Hepatocyte (in vitro differentiated cells): ENCODE measurements around the gene NOTCH1. TPM values are rescaled to one million over a fixed set of nuclear protein-coding genes. Genes with fewer than 3 reads are reported as not detected.

Experiments
- DNase-seq: peaks from one replicate; pipeline ENCODE4 v3.0.0-alpha.2; 2016; ENCODE audit warnings: low spot score
- H2AFZ ChIP-seq: fragments of 200-600 bp; sonication (generic); 2 replicates; pipeline ENCODE4 v1.6.0; 2016; ENCODE audit warnings: antibody characterized with exemption, mild to moderate bottlenecking
- H3K27ac ChIP-seq: fragments of 200-600 bp; sonication (generic); 2 replicates; pipeline ENCODE4 v1.5.1; 2016; ENCODE audit warnings: mild to moderate bottlenecking
- H3K27me3 ChIP-seq: fragments of 200-600 bp; sonication (generic); 2 replicates; pipeline ENCODE4 v1.6.1; 2016
- H3K36me3 ChIP-seq: fragments of 200-600 bp; sonication (generic); replicated peaks from 2 replicates; pipeline ENCODE4 v1.5.1; 2016; ENCODE audit warnings: low read depth; ENCODE audit not compliant: insufficient read depth
- H3K4me1 ChIP-seq: fragments of 200-600 bp; sonication (generic); 2 replicates; pipeline ENCODE4 v1.5.1; 2016; ENCODE audit warnings: mild to moderate bottlenecking, moderate library complexity; ENCODE audit not compliant: insufficient read depth
- H3K4me2 ChIP-seq: fragments of 200-600 bp; sonication (generic); 2 replicates; pipeline ENCODE4 v1.6.0; 2016
- H3K4me3 ChIP-seq: fragments of 200-600 bp; sonication (generic); 2 replicates; pipeline ENCODE4 v1.5.1; 2016; ENCODE audit warnings: mild to moderate bottlenecking
- H3K79me2 ChIP-seq: fragments of 200-600 bp; sonication (generic); 2 replicates; pipeline ENCODE4 v1.6.0; 2017; ENCODE audit warnings: mild to moderate bottlenecking
- H3K9me2 ChIP-seq: fragments of 200-600 bp; sonication (generic); replicated peaks from 2 replicates; pipeline ENCODE4 v1.6.0; 2017; ENCODE audit warnings: mild to moderate bottlenecking; ENCODE audit not compliant: insufficient read depth
- H3K9me3 ChIP-seq: fragments of 200-600 bp; sonication (generic); 2 replicates; pipeline ENCODE4 v1.5.1; 2016; ENCODE audit warnings: low read depth, mild to moderate bottlenecking
- H4K20me1 ChIP-seq: fragments of 200-600 bp; sonication (generic); 2 replicates; pipeline ENCODE4 v1.6.0; 2016; ENCODE audit warnings: mild to moderate bottlenecking; ENCODE audit not compliant: insufficient read depth, poor library complexity, severe bottlenecking
- EZH2 ChIP-seq: fragments of 200-600 bp; sonication (generic); IDR thresholded peaks from 2 replicates; pipeline ENCODE4 v1.6.1; 2016; ENCODE audit warnings: antibody characterized with exemption, mild to moderate bottlenecking, borderline replicate concordance
- EZH2phosphoT487 ChIP-seq: fragments of 200-600 bp; sonication (generic); IDR thresholded peaks from one replicate; pipeline ENCODE4 v1.6.1; 2018; ENCODE audit warnings: antibody characterized with exemption, mild to moderate bottlenecking, low read depth, moderate library complexity; ENCODE audit not compliant: unreplicated experiment, severe bottlenecking
- WGBS: methylation state at CpG from one replicate; pipeline ENCODE4 v1.1.6; 2016; ENCODE audit warnings: low lambda C conversion rate; ENCODE audit errors: missing lambda C conversion rate; 5-methylcytosine and 5-hydroxymethylcytosine counted together
- polyA plus RNA-seq: library from polyadenylated mRNA; unstranded; fragments of >200 nt; fragmentation: Nextera tagmentation; extraction: Ambion mirVana; gene quantifications from 2 replicates; pipeline ENCODE4 v1.2.1, GENCODE V29; 2016
- total RNA-seq: library from RNA; depleted of rRNA; stranded (reverse); fragments of >200 nt; gene quantifications from 2 replicates; pipeline ENCODE4 v1.2.3, GENCODE V29; 2014
- TF ChIP-seq, protein P1 (sequence below): fragments of 200-600 bp; sonication (generic); IDR thresholded peaks from 2 replicates; pipeline ENCODE4 v1.5.1; 2016; ENCODE audit warnings: antibody characterized with exemption, mild to moderate bottlenecking; ENCODE audit not compliant: poor library complexity

NOTCH1 gene
- total and polyA plus RNA-seq, 2 experiments from 2014 or later = 5.3 to 6.5 TPM

DNA sequence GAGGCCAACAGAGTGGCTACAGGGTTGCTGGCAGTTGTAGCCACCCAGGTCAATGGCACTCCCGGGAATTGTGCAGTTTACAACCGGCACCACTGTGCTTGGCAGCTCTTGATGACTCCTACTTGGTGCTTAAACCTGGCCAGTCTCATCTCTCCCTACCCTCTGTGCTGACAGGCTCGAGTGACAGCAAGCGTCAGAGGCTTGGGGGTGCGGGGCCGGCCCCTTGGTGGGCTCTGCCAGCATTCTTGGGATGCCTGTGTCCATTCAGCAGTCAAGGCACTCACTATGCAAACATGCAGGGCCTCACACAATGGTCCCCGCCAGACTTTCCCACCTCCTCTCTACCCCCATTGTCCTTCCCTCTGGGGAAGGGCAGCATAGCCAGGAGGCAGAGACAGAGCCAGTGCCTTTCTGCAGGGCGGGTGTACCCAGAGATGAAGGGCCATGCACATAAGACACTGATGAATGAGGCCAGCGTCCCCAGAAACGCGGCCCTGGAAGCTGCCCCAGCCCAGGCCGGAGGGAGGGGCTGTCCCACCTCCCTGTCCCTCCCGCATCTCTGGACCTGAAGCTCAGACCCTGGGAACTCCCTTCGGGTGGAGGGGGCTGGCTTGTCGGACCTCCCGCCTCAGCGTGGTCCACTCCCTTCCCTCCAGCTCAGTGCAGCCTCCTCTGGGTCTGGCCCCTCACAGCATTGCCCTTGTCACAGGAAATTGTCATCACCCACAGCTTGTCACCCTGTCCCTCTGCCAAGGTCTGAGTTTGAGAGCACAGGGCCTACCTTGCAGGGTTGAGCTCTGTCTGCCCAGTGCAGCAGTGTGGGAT lies 26.4 kb upstream of the NOTCH1 start:
- Histone ChIP-seq H3K27ac (no peak overlapping the region), H3K9me2 (no peaks in the 10 kb centered on the region), H4K20me1 (no peaks in the 10 kb centered on the region), H3K36me3 (no peaks in the 10 kb centered on the region), H3K4me2 (no peak overlapping the region), H3K4me1 (peaks cover 35% of the 10 kb centered on the region), H3K79me2 (no peaks in the 10 kb centered on the region), H3K4me3 (no peak overlapping the region), H2AFZ (no peak overlapping the region), H3K9me3 (no peaks in the 10 kb centered on the region), H3K27me3 (no peaks in the 10 kb centered on the region)
- TF ChIP-seq, protein P1, sequence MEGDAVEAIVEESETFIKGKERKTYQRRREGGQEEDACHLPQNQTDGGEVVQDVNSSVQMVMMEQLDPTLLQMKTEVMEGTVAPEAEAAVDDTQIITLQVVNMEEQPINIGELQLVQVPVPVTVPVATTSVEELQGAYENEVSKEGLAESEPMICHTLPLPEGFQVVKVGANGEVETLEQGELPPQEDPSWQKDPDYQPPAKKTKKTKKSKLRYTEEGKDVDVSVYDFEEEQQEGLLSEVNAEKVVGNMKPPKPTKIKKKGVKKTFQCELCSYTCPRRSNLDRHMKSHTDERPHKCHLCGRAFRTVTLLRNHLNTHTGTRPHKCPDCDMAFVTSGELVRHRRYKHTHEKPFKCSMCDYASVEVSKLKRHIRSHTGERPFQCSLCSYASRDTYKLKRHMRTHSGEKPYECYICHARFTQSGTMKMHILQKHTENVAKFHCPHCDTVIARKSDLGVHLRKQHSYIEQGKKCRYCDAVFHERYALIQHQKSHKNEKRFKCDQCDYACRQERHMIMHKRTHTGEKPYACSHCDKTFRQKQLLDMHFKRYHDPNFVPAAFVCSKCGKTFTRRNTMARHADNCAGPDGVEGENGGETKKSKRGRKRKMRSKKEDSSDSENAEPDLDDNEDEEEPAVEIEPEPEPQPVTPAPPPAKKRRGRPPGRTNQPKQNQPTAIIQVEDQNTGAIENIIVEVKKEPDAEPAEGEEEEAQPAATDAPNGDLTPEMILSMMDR = no peak
- TF ChIP-seq EZH2 (no peak), EZH2phosphoT487 (no peak)
- WGBS = 25% methylated on average over 17 of the region's 17 CpGs
- DNase-seq = peak; percentile 69

DNA sequence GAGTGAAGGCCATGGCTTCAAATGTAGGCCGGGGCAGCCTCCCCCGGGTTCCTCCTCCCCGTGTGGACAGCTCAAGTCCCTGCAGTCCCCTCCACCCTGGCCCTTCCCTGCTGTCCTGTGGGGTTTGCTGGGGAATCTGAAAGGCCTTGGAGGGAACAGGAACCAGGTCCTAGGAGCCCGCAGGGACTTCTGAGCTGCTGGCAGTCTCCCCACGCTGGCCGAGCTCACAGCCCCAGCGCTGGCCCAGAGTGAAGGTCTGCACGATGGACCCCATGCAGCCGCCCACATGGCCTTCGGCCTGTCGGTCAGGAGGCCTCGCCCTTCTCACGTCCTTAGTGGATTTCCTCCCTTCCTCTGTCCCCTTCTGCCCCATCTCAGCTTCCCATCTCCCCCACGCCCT lies 25.7 kb upstream of the NOTCH1 start:
- no peaks in the 10 kb centered on the region for H3K36me3 ChIP-seq
- H3K9me3 ChIP-seq = no peaks in the 10 kb centered on the region
- no peak overlapping the region for H3K4me2 ChIP-seq
- 74% methylated on average over 14 of the region's 14 CpGs for WGBS
- no peaks in the 10 kb centered on the region for H3K27me3 ChIP-seq
- peaks cover 35% of the 10 kb centered on the region for H3K4me1 ChIP-seq
- H3K4me3 ChIP-seq = no peak overlapping the region
- H3K9me2 ChIP-seq = no peaks in the 10 kb centered on the region
- DNase-seq = no peak
- H3K79me2 ChIP-seq = no peaks in the 10 kb centered on the region
- H3K27ac ChIP-seq = no peak overlapping the region
- H4K20me1 ChIP-seq = no peaks in the 10 kb centered on the region
- no peak overlapping the region for H2AFZ ChIP-seq
- TF ChIP-seq, protein P1 = no peak

DNA sequence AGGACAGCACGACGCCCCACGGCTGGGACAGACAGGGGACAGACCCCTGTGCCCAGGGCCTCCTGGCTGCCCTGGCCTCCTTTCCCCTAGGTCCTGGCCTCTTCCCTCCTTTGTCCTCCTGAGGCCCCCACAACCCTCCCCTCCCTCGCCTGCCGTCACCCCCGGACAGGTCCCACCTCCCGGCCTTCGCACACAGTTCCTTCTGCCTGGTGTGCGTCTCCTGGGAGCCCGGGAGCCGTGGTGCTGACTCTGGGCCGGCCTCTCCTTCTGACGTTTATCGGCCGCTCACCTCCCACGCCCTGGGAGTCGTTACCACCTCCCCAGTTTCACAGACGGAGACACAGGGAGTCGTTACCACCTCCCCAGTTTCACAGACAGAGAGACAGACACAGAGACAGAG lies 25.1 kb upstream of the NOTCH1 start:
- WGBS = 86% methylated on average over 16 of the region's 19 CpGs
- H3K27me3 ChIP-seq = no peaks in the 10 kb centered on the region
- no peaks in the 10 kb centered on the region for H3K9me2 ChIP-seq
- H3K4me1 ChIP-seq = peaks cover 41% of the 10 kb centered on the region
- TF ChIP-seq, protein P1 = no peak
- TF ChIP-seq EZH2phosphoT487 = no peak
- TF ChIP-seq EZH2 = no peak
- no peaks in the 10 kb centered on the region for H3K9me3 ChIP-seq
- no peaks in the 10 kb centered on the region for H4K20me1 ChIP-seq
- H3K36me3 ChIP-seq = no peaks in the 10 kb centered on the region
- H3K79me2 ChIP-seq = no peaks in the 10 kb centered on the region
- no peak overlapping the region for H3K27ac ChIP-seq
- H2AFZ ChIP-seq = no peak overlapping the region
- no peak for DNase-seq
- H3K4me3 ChIP-seq = no peak overlapping the region
- no peak overlapping the region for H3K4me2 ChIP-seq
